TTC549 (cell line): ENCODE measurements around the gene BICC1.

Experiments used
- FAIRE-seq: peaks from 2 replicates; lab custom pipeline; 2012; peaks lifted over from hg19 to GRCh38; lab: Jason Lieb, UNC

BICC1 gene, protein sequence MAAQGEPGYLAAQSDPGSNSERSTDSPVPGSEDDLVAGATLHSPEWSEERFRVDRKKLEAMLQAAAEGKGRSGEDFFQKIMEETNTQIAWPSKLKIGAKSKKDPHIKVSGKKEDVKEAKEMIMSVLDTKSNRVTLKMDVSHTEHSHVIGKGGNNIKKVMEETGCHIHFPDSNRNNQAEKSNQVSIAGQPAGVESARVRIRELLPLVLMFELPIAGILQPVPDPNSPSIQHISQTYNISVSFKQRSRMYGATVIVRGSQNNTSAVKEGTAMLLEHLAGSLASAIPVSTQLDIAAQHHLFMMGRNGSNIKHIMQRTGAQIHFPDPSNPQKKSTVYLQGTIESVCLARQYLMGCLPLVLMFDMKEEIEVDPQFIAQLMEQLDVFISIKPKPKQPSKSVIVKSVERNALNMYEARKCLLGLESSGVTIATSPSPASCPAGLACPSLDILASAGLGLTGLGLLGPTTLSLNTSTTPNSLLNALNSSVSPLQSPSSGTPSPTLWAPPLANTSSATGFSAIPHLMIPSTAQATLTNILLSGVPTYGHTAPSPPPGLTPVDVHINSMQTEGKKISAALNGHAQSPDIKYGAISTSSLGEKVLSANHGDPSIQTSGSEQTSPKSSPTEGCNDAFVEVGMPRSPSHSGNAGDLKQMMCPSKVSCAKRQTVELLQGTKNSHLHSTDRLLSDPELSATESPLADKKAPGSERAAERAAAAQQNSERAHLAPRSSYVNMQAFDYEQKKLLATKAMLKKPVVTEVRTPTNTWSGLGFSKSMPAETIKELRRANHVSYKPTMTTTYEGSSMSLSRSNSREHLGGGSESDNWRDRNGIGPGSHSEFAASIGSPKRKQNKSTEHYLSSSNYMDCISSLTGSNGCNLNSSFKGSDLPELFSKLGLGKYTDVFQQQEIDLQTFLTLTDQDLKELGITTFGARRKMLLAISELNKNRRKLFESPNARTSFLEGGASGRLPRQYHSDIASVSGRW

DNA sequence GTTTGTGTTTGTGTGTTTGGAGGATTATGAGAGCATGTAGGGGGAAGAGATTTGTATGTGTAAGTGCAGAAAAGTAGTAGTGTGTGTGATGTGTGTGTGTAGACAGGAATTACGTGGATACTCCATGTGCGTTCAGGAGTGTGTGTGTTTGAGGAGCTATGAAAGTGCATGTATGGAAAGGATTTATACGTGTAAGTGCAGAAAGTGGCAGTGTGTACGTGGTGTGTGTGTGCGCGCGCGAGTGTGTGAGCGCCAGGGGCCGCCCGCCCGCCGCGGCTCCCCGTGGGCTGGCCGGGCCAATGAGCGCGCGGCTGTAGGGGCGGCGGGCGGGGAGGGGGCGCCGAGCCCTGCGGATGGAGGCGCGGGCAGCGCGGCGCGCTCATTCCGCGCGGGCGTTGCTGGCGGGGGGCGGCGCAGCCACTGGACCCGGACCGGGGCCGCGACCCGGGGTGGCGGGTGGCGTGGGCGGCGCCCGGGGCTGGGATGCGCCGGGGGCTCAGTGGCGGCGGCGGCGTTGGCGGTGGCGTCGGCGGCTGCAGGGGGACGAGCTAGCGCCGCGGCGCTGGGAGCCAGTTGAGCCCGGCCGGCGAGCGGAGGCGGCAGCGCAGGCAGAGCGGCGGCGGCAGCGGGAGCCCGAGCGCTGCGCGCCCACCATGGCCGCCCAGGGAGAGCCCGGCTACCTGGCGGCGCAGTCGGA lies at the start of gene BICC1:
Gene BICC1 (plus strand): TSS at position 382 of the 697 bp plus-strand sequence. CDS start 272 bp downstream, at position 654.
- no peak for FAIRE-seq

DNA sequence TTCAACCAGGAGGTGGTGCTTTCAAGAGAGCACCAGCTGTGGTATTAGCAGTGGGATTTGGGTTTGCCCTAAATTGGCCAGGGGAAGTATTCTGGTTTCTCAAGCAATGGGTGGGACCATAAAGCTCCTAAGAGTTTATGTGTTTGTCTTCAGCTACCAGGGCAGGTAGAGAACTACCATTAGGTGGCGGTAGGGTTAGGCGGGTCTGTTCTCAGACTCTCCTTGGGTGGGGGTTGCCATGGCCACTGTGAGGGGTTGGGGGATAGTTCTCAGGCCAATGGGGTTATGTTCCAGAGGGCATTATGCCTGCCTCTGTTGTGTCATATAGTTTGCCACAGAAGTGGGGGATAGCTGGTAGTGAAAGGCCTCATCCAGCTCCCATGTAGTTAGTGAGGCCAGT lies 47.7 kb upstream of the BICC1 start:
- FAIRE-seq = no peak

DNA sequence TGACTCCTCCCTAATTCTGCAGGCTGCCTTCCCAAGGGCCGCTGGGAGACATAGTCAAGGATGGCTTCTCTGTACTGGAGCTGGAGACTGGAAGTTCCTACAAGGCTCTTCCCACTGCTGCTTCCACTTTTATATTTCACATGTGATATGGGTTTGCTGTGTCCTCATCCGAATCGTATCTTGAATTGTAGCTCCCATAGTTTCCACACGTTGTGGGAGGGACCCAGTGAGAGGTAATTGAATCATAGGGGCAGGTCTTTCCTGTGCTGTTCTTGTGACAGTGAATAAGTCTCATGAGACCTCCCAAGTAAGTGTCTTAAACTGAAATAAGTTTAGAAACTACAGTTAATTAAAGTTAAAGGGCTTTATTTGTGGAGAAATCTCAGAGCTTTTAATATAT lies 47.0 kb upstream of the BICC1 start:
- FAIRE-seq = no peak

DNA sequence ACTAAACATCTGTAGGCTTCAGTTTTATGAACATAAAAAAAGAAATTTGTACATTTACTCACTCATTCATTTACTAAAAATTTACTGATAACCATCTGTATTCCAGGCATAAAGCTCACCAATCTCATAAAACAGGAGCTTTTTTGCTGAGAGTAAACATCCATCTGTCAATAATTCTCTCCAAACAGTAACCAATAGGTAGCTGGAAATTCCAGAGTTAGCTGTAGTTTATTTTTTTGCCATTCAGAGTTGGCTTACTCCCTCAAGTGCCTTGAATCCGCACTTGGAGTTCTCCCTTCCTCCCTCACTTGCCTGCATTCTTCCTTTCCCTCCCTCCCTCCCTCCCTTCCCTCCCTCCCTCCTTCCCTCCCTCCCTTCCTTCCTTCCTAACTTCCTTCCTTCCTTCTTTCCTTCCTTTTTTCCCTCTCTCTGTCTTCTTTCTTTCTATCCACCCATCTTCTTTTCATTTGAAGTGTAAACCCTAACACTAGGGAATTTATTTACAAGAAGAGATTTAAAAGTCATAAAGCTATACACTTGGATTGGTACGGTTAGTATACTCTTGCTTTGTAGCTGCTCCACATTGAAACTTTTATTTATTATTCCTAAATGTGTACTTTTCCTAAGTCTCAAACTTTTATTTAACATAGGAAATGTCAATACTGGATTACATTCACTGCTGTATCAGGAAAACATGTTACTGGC lies 44.6 kb upstream of the BICC1 start:
- no peak for FAIRE-seq

DNA sequence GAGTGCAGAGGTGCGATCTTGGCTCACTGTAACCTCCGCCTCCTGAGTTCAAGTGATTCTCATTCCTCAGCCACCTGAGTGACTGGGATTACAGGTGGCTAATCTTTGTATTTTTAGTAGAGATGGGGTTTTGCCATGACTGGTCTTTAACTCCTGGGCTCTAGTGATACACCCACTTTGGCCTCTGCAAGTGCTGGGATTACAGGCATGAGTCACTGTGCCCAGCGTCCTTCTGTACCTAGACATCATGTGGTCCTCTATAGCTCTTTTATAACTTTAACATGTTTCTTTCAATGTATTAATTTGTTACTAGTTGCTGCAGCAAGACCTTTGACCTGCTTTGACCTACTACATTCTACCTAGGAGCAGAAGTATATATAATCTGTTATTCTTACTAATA lies 38.7 kb upstream of the BICC1 start:
- no peak for FAIRE-seq

DNA sequence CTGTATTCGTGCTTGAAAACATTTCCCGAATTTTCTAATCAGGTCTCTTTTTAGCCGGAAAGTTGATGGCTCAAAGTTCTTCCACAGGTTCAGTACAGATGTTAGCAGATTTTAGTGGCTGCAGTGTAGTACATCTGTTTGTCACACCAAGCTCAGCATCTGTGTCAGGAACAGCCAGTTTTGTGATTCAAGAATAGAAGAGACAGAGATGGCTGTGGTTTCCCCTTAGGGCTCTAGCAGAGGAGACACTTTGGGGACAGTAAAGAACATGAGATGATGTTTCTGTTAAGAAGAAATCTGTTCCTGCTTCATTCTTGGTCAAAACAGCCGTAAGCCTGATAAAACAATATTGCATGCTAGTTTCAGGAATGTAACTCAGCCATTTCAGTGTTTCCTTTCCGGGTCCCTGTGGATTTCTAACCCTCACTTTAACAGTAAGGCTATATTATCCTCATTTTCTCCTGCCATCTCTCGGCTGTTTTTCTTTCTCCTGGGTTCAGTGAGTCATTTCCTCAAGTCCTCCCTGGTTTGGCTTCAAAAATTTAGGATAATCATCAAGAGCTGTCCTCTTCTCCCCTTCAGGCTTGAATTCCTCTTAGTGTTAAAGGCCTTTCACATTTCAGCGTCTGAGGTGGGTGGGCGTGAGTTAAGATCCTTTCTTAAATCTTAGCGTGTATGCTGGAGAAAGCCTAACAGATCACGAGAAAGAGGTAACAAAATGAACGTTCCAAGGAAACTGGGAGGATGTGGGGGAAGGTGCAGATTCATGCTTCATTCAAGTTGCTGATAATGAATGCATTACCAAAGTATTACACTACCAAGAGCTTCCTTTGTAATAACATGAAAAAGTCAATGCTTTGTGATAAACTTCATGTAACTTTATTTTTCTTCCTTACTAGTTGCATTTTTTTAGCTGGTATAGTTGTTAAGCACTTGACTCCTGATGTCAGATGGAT lies 37.1 kb upstream of the BICC1 start:
- FAIRE-seq = no peak

DNA sequence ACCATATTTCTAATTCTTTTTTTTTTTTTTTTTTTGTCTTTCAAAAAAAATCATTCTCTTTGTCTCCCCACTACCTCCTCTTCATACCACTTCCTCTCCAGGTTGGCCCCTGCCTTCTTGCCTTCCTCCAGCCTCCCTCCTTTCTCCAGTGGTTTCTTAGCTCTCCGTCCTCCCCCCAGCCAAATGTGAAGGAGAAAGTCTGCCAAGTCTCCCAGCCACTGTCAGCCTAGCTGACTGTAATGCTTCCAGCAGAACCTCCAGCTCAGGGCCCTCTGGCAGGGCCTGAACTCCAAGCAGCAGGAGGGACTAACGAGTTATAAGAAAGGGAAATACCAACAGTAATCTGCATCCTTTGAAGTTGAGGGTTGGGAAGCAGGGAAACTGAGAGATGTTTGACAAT lies 35.5 kb upstream of the BICC1 start:
- FAIRE-seq = no peak

DNA sequence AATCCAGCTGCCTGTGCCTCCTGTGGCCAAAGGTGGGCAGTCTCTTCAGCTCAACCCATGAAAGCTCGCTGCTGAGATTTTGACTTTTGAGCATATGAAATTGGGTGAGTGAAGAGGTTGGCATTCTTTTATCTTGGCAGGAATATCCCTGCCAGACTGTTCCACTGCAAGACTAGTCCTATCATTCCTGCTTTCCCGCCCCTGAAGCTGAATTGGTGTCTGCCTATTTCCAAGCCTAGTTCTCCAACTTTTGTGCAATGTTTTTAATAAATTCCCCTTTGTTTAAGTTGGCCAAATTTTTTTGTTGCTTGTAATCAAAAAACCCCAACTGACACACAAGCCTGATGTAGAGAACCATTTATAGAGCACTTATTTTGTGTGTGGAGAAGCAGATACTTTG lies 34.8 kb upstream of the BICC1 start:
- FAIRE-seq = no peak

DNA sequence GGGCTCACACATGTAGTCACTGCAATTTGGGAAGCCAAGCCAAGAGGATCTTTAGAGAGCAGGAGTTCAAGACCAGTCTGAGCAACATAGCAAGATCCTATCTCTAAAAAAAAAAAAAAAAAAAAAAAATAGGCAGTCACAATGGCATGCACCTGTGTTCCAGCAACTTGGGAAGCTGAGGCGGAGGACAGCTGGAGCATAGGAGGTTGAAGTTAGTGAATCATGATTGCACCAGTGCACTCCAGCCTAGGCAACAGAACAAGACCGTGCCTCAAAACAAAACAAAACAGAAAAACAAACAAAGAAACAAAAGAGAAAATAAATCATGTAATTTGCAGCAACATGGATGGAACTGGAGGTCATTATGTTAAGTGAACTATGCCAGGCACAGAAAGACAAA lies 33.6 kb upstream of the BICC1 start:
- FAIRE-seq = no peak

GRCh38 chr10:58480321-58480720 lies 32.4 kb upstream of the BICC1 start:
- no peak for FAIRE-seq

DNA sequence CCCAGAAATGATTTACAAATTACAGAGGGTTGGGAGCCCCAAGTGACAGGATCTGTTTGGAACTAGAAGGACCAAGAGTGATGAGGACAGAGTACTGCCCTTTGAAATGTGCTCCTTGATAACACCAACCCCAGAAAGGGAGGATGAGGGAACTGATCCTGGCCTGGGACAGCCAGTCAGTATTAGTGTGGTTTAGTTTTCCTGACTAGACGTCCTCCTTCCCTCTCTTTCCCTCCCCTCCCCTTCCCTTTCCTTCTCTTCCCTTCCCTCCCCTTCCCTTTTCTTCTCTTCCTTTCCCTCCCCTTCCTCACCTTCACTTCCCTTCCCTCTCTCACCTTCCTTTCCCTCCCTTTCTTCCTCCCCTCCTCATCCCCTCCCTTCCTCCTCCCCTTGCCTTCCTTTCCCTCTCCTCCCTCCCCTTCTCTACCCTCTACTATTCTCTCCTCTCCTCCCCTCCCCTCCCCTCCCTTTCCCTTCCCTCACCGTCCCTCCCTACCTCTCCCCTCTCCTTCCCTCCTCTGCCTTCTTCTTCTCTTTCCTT lies 31.0 kb upstream of the BICC1 start:
- FAIRE-seq = no peak

DNA sequence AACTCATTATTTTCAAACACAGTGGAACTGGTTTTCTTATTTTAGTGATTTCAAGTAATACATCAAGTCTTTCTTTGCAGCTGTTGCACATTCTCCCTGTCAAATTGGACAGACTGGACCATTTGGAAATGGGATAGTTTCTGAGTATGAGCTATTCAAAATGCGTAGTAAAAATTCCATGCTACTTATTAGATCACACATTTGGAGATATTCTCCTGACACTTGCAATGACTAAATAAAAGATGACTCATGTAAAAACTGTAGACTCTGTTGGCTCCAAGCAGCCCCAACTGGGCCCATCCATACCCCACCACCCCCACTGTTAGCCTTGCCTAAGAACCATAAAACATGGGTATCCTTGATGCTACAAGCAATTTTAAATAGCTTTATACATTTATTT lies 25.9 kb upstream of the BICC1 start:
- no peak for FAIRE-seq

GRCh38 chr10:58488921-58489320 lies 23.8 kb upstream of the BICC1 start:
- no peak for FAIRE-seq

GRCh38 chr10:58502956-58503355 lies 9.7 kb upstream of the BICC1 start:
- no peak for FAIRE-seq

DNA sequence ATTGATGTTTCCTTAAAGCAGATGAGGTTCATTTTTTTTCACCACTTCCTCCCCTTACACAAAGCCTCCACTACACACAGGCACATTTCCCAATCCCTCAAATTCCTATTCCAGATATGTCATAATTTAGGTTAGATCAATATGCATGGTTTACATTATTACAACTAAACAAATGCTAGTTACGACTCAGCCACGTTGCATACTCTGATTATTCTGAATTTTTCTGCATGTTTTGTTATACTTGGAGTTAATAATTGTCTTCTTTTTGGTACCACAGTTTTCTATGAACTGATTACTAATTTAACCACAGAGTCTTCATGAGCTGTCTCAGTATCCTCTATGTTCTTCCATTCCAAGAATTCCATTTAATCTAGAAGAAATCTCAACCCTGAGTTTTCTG lies 4.4 kb upstream of the BICC1 start:
- no peak for FAIRE-seq

GRCh38 chr10:58511765-58512490 lies 744 bp upstream of the BICC1 start:
- FAIRE-seq = no peak

DNA sequence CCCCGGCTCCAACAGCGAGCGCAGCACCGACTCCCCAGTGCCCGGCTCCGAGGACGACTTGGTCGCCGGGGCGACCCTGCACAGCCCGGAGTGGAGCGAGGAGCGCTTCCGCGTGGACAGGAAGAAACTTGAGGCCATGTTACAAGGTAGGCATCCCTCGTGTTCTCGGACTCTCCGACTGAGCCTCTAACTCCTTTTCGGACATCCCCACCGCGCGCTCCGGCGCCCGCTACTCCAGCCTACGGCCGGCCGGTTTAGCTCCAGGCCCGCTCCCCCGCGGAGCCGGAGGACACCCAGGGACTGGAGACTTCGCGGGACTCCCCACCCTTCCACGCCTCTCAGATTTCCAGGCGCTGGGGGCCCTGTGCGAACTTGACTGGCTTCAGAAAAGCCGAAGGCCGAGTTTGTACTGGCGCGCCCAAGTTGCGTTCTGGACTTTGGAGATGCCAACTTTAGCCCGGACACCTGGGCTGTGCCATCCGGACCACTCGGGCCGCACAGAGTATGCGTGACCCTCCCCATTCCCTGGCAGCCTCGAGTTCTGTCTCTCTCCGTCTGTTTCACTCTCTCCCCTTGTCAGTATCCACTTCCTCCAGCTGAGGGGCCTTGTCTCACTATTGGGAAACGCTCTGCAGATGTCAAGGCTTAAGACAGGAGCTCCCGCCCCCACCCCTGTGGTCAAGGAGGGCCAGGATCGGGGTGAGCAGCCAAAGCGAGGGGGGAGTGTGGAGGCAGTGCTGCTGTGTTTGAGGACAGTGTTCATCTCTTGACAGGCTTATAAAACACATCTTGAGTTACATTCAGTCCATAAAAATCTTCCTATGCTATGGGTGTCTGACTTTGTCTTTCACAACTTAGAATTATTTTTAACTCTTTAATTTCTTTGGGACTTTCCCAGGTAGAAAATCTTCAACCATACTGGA lies 777 bp downstream of the BICC1 start:
- FAIRE-seq = no peak

- no peak for FAIRE-seq
Observed at GRCh38 chr10:58514111-58514770, 1.6 kb downstream of the BICC1 start.
